22Rv1 (cell line): Measurements from ENCODE around the gene OR10J1.

Source experiments
- CTCF ChIP-seq: fragments of 450-650 bp; IDR thresholded peaks from 2 replicates; pipeline ENCODE4 v1.5.1; 2017; ENCODE audit warnings: mild to moderate bottlenecking
- ZFX ChIP-seq: fragments of 450-650 bp; IDR thresholded peaks from 2 replicates; pipeline ENCODE4 v1.6.1; 2017; ENCODE audit warnings: antibody characterized with exemption, borderline replicate concordance

- TF ChIP-seq CTCF (no peak), ZFX (no peak)
These were observed 1.8 kb downstream of the OR10J1 start for GRCh38 chr1:159441360-159441759.
